Left lung (tissue), 10 donors: Measurements from ENCODE around the gene PTOV1. TPM values are rescaled to one million over a fixed set of nuclear protein-coding genes. Genes with fewer than 3 reads are reported as not detected.

Experiments
- ATAC-seq: fragments of 200-7000 bp; cut with Tn5 transposase; one replicate; pipeline ENCODE4 v1.9.1; 2020; ENCODE audit warnings: moderate library complexity
- DNase-seq, 4 donors: peaks; one replicate each; pipeline ENCODE4 v3.0.0-alpha.2; 2013 to 2020
- H3K27ac ChIP-seq, 2 donors: fragments of 200-600 bp; sonication (generic) in 1 of 2; one replicate each; pipeline versions ENCODE4 v1.5.0 to v1.8.0; 2020 to 2021
- H3K27me3 ChIP-seq, 2 donors: fragments of 200-600 bp; sonication (generic) in 1 of 2; one replicate each; pipeline versions ENCODE4 v1.5.0 to v1.8.0; 2020 to 2021
- H3K36me3 ChIP-seq, 2 donors: fragments of 200-600 bp; sonication (generic) in 1 of 2; one replicate each; pipeline versions ENCODE4 v1.5.0 to v1.8.0; 2020 to 2021
- H3K4me1 ChIP-seq, 2 donors: fragments of 200-600 bp; one replicate each; pipeline ENCODE4 v1.8.0; 2021
- H3K4me3 ChIP-seq, 2 donors: fragments of 200-600 bp; sonication (generic) in 1 of 2; one replicate each; pipeline versions ENCODE4 v1.5.0 to v1.8.0; 2020 to 2021; ENCODE audit warnings: mild to moderate bottlenecking in 1 of 2
- H3K9me3 ChIP-seq, 2 donors: fragments of 200-600 bp; sonication (generic) in 1 of 2; one replicate each; pipeline versions ENCODE4 v1.5.0 to v1.8.0; 2020 to 2021
- intact Hi-C, 2 donors: fragments of 100-400 bp; cut with DNase I; formaldehyde crosslinking; loops; one replicate each; pipeline versions ENCODE4 v1.11.2 to v1.14.2; 2022
- polyA plus RNA-seq, 6 donors: library from polyadenylated mRNA; unstranded; fragments of 120-200 nt; gene quantifications; one replicate each; pipeline ENCODE4 v1.2.1, GENCODE V29; 2013; ENCODE audit not compliant: insufficient read length in 6 of 6
- total RNA-seq, 2 donors: library from RNA; stranded (reverse); fragmentation: NEBNext Ultra II Directional; extraction: Animal tissue kit (Norgen Biotek cat#: 25700); gene quantifications; one replicate each; pipeline ENCODE4 v1.2.1, GENCODE V29; 2021
- TF ChIP-seq, protein P1 (sequence below), 2 donors: fragments of 200-600 bp; sonication (generic) in 1 of 2; IDR thresholded peaks; one replicate each; pipeline versions ENCODE4 v1.5.0 to v1.8.0; 2021; ENCODE audit warnings: antibody characterized with exemption in 2 of 2
- donor health status: DM: no; HTN: yes; CAD: no.
- donor health status: DM: no; HTN: no; CAD: no.

The PTOV1 gene
- total and polyA plus RNA-seq, 8 donors: 96.0 to 320 (median 275) TPM

DNA sequence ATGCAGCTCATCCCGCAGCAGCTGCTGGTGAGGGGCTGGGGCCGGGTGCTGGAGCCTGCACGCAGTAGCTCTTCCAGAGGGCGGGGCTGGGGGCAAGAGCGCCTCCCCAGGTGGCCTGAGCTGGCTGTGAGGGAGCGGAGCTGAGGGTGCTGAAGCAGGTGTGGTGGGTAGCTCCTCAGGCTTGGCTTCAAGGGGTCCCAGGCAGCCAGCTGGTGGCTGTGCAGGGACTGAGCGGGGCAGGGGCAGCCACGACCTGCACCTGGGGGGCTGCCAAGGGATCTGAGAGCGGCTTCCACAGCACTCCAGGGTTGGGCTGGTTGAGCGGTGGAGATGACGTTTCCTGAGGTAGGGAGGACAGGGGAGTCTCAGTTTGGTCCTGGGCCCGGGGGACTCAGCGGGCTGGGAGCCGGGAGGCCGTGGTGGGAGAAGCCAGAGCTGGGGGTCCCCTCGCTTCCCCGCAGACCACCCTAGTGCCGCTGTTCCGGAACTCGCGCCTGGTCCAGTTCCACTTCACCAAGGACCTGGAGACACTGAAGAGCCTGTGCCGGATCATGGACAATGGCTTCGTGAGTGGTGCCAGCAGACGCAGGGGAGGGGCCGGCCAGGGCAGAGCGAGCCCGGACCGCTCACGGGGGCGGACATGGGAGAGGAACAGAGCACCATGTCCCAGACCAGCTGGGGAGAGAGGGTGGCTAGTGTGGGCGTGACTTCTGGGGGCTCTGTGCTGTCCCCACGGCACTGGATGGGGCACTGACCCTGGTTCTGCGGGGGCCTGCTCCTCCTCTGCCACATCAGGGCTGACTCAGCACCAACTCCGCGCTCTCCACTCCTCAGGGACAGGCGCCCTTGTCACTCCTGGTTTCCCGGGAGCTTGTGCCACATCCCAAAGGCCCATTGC is 7.4 kb downstream of the PTOV1 start:
- intact Hi-C loops: no loop called here
- TF ChIP-seq, protein P1, sequence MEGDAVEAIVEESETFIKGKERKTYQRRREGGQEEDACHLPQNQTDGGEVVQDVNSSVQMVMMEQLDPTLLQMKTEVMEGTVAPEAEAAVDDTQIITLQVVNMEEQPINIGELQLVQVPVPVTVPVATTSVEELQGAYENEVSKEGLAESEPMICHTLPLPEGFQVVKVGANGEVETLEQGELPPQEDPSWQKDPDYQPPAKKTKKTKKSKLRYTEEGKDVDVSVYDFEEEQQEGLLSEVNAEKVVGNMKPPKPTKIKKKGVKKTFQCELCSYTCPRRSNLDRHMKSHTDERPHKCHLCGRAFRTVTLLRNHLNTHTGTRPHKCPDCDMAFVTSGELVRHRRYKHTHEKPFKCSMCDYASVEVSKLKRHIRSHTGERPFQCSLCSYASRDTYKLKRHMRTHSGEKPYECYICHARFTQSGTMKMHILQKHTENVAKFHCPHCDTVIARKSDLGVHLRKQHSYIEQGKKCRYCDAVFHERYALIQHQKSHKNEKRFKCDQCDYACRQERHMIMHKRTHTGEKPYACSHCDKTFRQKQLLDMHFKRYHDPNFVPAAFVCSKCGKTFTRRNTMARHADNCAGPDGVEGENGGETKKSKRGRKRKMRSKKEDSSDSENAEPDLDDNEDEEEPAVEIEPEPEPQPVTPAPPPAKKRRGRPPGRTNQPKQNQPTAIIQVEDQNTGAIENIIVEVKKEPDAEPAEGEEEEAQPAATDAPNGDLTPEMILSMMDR (IDR thresholded peaks at IDR 0.05): no peak
- Histone ChIP-seq H3K36me3 (peaks cover 0 to 91% of the 10 kb centered on the region in 2 donors), H3K27me3 (no peaks in the 10 kb centered on the region), H3K4me1 (peaks cover 5 to 8% of the 10 kb centered on the region in 2 donors), H3K4me3 (no peak overlapping the region), H3K9me3 (no peaks in the 10 kb centered on the region), H3K27ac (no peak overlapping the region)
- DNase-seq (peak in 2 of 4 donors; percentile 33 to 70), ATAC-seq (no peak)

DNA sequence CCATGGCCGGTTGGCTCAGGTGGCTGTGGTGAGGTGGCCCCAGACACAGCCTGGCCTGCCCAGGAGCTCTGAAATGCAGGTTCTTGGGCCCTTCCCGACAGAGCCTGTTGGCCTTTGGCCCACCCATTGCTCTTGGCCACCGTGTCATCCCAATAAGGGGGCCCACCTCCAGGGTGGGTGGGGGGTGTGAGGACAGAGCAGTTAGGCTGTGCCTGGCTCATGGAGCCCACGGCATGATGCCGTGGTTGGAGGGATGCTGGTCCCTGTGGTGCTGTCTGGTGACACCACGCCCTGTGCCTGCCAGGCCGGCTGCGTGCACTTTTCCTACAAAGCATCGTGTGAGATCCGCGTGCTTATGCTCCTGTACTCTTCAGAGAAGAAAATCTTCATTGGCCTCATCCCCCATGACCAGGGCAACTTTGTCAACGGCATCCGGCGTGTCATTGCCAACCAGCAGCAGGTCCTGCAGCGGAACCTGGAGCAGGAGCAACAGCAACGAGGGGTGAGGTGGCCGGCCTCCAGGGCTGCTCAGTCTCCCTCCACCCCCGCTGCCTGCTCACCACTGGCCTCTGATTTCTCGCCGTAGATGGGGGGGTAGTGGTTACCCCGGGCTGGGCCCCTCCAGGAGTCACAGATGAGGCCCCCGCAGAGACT is 8.8 kb downstream of the PTOV1 start:
- DNase-seq: peak in 2 of 4 donors; percentile 33 to 75
- TF ChIP-seq, protein P1 (IDR thresholded peaks at IDR 0.05): no peak
- peaks cover 0 to 98% of the 10 kb centered on the region in 2 donors for H3K36me3 ChIP-seq
- H3K27me3 ChIP-seq: no peaks in the 10 kb centered on the region
- no peaks in the 10 kb centered on the region for H3K9me3 ChIP-seq
- ATAC-seq: no peak
- intact Hi-C loops: no loop called here
- no peak overlapping the region for H3K4me3 ChIP-seq
- peaks cover 4 to 5% of the 10 kb centered on the region in 2 donors for H3K4me1 ChIP-seq
- no peak overlapping the region for H3K27ac ChIP-seq

DNA sequence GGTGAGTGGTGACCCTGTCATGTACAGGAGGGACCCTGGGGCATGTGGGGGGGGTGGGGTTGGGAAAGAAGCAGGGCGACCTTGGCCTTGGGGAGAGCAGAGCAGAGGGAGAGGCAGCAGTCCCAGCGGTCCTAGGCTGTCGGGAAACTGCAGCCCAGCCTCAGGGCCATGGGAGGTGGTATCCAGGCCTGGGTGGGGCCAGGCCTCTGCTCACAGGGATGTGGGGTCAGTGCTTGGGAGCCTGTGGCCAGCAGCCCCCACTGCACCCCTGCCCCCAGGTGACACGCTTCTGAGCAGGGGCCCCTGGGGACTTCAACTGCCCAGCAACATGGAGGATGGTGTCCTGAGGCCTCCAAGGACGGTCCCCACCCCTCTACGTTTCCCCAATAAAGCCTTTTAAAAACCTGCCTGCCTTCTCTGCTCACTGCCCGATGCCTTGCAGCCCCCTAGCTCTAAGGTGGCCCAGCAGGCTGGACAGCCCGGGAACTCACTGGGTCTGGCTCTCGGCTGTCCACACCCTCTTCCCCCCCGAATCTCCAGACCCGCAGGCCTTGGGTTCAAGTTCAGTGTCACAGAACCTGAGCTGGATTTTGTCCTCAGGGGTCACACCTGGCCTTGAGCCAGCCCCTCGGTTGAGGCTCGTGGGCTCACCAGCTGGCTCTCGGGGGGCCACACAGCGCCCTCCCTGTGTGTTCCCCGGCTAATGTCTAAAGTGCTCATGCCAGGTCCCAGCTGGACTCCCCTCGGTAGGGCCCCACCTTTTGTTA is 9.6 kb downstream of the PTOV1 start:
- TF ChIP-seq, protein P1 (IDR thresholded peaks at IDR 0.05): no peak
- Histone ChIP-seq H3K9me3 (no peaks in the 10 kb centered on the region), H3K4me3 (no peak overlapping the region), H3K36me3 (peaks cover 0 to 93% of the 10 kb centered on the region in 2 donors), H3K27me3 (no peaks in the 10 kb centered on the region), H3K4me1 (peaks cover 5 to 11% of the 10 kb centered on the region in 2 donors), H3K27ac (no peak overlapping the region)
- intact Hi-C loops: no loop called here
- peak in 1 of 4 donors; percentile 51 for DNase-seq
- no peak for ATAC-seq

DNA sequence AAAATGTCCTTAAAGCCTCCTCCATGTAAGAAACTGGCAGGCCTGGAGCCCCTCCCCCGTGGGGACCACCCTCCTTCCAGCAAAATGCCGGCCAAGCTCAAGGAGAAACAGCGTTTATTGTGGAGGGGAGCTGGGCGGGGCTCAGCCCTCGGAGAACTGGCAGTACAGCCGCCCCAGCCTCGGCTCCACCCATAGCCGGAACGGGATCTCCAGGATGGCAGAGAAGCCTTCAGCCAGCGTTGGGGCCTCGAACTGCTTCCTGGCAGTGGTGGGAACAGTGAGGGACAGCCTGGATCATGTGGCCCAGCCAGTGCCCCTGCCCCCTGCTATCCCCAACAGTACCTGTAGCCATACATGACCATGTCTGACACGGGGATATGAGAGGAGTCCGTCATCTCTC is 10.1 kb downstream of the PTOV1 start:
- intact Hi-C loops: no loop called here
- Histone ChIP-seq H3K4me1 (peaks cover 11 to 16% of the 10 kb centered on the region in 2 donors), H3K27ac (no peak overlapping the region), H3K4me3 (no peak overlapping the region), H3K9me3 (no peaks in the 10 kb centered on the region), H3K36me3 (peaks cover 0 to 89% of the 10 kb centered on the region in 2 donors), H3K27me3 (no peaks in the 10 kb centered on the region)
- ATAC-seq: peak; percentile 42
- DNase-seq: peak in 3 of 4 donors; percentile 42 to 82 (median 66)
- TF ChIP-seq, protein P1 (IDR thresholded peaks at IDR 0.05): no peak
